VCaP (cell line): Measurements from ENCODE around the gene MAPK11.

Experiments used
- H3K27ac ChIP-seq: fragments of 450-650 bp; 2 replicates; pipeline ENCODE4 v1.5.1; 2017
- CTCF ChIP-seq: fragments of 450-650 bp; conservative IDR thresholded peaks from 2 replicates; pipeline ENCODE4 v1.5.1; 2017; ENCODE audit warnings: mild to moderate bottlenecking, moderate library complexity

Gene MAPK11

GRCh38 chr22:50216684-50217520, 53.3 kb downstream of the MAPK11 start:
- TF ChIP-seq CTCF = no peak
- no peak overlapping the region for H3K27ac ChIP-seq

GRCh38 chr22:50216055-50216683, 54.0 kb downstream of the MAPK11 start:
- no peak for TF ChIP-seq CTCF

GRCh38 chr22:50215297-50216054, 54.7 kb downstream of the MAPK11 start:
- TF ChIP-seq CTCF = no peak
- no peak overlapping the region for H3K27ac ChIP-seq

More at GRCh38 chr22:50216055-50216683, 54.0 kb downstream of the MAPK11 start:
- H3K27ac ChIP-seq = no peak overlapping the region
